Measurements from ENCODE around the gene UTP11.
A peak's percentile ranks its signal among the peaks of the same experiment; 100 is the strongest.

The UTP11 gene

DNA sequence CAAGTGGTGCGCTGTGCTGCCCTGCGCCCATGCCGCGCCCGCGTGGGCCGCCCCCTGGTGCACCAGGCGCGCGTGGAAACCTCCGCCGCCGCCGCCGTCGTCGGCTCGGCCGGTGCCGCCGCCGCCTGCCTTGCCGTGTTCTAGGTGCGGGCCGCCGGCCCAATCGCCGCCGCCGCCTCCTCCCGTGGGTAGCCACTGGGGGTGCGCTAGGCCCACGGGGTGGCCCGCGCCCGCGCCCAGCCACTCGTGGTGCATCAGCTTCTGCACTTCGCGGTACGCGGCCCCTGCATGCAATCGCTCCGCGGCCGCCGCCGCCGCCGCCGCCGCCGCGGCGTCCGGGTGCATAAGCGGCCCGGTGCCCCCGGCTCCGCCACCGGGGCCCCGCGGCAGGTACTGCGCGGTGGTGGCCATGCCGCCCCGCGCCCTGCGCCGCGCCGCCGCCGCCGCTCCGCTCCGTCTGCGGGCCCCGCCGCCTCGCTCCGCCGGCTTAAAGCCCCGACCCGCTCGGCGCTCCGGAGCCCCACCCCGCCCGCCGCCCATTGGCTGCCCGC is 33.9 kb downstream of the UTP11 start, which contains the start of gene POU3F1:
POU3F1 (minus strand) TSS at position 461 of the 551 bp plus-strand sequence; CDS start at position 411, 50 bp downstream.
- TF ChIP-seq, protein P1, sequence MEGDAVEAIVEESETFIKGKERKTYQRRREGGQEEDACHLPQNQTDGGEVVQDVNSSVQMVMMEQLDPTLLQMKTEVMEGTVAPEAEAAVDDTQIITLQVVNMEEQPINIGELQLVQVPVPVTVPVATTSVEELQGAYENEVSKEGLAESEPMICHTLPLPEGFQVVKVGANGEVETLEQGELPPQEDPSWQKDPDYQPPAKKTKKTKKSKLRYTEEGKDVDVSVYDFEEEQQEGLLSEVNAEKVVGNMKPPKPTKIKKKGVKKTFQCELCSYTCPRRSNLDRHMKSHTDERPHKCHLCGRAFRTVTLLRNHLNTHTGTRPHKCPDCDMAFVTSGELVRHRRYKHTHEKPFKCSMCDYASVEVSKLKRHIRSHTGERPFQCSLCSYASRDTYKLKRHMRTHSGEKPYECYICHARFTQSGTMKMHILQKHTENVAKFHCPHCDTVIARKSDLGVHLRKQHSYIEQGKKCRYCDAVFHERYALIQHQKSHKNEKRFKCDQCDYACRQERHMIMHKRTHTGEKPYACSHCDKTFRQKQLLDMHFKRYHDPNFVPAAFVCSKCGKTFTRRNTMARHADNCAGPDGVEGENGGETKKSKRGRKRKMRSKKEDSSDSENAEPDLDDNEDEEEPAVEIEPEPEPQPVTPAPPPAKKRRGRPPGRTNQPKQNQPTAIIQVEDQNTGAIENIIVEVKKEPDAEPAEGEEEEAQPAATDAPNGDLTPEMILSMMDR (IDR thresholded peaks at IDR 0.05; ENCODE audit: borderline replicate concordance, control extremely low read depth, extremely low read depth, insufficient read depth, missing control alignments): no peak
- no peak for DNase-seq (ENCODE audit: low spot score)
- in situ Hi-C loops (cut with MboI; ENCODE audit: low sequenced_read_pairs, unreplicated experiment): loop anchor here (25.0 kb wide), 1 partner anchor 766 kb away; no protein-coding TSS in a partner anchor

DNA sequence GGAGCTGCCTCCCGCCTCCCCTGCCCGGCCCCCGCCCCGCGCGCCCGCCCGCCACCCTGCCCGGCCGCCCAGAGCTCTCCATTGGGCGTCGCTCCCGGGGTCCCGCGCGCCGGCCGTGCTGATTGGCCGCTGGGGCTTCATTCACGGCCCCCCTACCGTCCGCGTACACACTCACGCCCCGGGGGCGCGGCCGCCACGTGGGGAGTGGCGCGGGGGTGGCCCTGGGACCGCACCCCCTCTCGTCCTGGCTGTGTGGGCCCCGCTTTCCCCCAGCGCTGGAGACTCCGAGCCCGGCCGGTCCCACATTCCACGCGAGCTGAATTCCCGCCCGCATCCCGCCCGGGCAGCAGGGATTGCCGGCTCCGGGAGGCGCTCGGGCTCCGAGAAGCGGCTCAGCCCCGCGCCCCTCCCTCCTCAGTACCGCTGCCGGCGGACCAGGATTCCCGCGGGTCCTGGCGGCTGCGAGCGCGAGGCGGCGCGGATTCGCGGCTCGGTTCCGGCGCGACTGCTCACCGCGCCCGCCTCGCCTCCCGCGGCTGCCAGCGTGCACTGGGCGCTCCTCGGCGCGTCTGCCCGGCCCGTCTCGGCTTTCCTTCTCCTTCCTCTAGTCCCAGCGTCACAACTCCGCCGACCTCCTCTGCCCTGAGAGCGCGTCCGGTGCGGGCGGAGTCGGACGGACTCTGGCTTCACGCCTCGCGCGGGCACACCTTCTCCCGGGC is 34.5 kb downstream of the UTP11 start:
- TF ChIP-seq, protein P1 (IDR thresholded peaks at IDR 0.05; ENCODE audit: borderline replicate concordance, control extremely low read depth, extremely low read depth, insufficient read depth, missing control alignments): no peak
- in situ Hi-C loops (cut with MboI; ENCODE audit: low sequenced_read_pairs, unreplicated experiment): loop anchor here (25.0 kb wide), 1 partner anchor 765 kb away; no protein-coding TSS in a partner anchor
- DNase-seq (ENCODE audit: low spot score): peak; percentile 92

DNA sequence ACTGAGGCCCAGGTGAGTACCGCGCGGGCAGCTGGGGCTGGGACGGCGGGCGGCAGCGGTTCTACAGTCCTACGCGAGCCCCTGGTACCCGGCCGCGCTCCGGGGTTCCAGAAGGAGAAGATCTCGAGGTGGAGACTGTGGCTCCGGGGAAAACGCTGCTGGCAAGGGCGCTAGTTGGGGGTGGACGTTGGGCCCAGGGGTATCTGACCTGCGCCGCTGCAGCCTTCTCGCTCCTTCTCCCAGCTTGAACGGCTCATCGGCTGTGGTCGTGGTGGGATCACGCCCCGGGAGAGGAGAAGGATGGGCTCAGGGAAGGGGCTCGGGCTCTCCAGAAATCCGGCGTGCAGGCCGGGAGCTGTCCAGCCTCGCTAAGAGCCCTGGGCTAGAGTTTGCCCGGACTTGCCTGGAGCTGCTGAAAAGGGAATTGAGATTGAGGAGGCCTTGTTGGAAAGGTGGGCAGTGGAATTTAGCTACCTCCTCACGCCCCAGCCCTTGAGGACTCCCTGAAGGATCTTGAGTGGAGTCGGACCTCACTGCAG is 35.1 kb downstream of the UTP11 start:
- DNase-seq (ENCODE audit: low spot score): no peak
- in situ Hi-C loops (cut with MboI; ENCODE audit: low sequenced_read_pairs, unreplicated experiment): loop anchor here (25.0 kb wide), 1 partner anchor 765 kb away; no protein-coding TSS in a partner anchor
- TF ChIP-seq, protein P1 (IDR thresholded peaks at IDR 0.05; ENCODE audit: borderline replicate concordance, control extremely low read depth, extremely low read depth, insufficient read depth, missing control alignments): no peak

DNA sequence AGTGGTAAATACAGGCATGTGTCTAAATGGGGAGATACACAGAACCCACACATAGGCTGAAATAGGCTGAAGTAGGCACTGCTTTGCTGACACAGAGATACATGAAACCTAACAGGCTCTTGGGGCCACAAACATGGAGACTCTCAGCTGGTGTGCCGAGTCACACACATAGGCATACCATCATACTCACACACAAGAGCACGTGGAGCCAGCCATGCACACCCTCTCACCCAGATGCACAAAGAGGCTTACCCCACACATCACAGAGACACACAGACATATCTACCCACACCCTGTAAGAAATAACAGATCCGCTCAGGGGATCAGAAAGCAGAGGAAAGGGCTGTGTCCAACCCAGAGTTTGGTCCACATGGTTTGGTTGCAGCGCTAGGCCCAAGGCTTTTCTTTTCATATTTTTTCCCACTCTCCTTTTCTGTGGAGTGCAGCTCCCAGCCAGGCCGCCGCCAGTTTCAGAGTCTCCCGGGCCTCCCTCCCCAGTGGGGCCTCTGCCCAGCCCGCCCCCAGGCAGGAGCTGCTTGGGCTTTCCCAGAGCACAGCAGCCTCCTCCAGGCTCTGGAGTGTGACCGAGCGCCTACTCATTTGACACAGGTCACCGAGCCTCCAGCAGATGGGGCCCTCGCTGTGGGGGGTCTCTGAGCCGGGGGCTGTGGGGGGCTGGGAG is 38.0 kb downstream of the UTP11 start:
- TF ChIP-seq, protein P1 (IDR thresholded peaks at IDR 0.05; ENCODE audit: borderline replicate concordance, control extremely low read depth, extremely low read depth, insufficient read depth, missing control alignments): no peak
- DNase-seq (ENCODE audit: low spot score): no peak
- in situ Hi-C loops (cut with MboI; ENCODE audit: low sequenced_read_pairs, unreplicated experiment): no loop called here

DNA sequence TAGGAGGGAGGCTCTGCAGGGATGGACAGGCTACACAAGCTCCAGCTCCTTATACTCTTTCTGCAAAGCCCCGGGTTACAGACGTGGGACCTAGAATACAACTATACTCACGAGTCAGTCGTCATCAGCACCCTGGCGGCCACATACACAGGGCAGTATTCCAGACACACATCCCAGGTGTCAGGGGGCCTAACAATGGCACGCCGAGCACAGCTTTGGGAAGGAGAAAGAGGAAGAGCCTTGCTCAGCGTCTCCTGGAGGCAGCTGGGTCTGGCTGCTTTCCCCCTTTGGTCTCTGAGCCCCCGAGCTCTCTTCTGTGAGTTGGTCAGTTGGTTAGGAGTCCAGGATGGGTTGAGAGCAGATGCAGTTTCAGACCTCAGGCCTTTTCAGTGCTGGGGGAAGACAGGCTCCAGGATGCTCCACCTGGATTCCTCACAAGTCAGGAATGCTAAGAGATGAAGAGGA is 38.6 kb downstream of the UTP11 start:
- DNase-seq (ENCODE audit: low spot score): no peak
- in situ Hi-C loops (cut with MboI; ENCODE audit: low sequenced_read_pairs, unreplicated experiment): no loop called here
- TF ChIP-seq, protein P1 (IDR thresholded peaks at IDR 0.05; ENCODE audit: borderline replicate concordance, control extremely low read depth, extremely low read depth, insufficient read depth, missing control alignments): no peak

DNA sequence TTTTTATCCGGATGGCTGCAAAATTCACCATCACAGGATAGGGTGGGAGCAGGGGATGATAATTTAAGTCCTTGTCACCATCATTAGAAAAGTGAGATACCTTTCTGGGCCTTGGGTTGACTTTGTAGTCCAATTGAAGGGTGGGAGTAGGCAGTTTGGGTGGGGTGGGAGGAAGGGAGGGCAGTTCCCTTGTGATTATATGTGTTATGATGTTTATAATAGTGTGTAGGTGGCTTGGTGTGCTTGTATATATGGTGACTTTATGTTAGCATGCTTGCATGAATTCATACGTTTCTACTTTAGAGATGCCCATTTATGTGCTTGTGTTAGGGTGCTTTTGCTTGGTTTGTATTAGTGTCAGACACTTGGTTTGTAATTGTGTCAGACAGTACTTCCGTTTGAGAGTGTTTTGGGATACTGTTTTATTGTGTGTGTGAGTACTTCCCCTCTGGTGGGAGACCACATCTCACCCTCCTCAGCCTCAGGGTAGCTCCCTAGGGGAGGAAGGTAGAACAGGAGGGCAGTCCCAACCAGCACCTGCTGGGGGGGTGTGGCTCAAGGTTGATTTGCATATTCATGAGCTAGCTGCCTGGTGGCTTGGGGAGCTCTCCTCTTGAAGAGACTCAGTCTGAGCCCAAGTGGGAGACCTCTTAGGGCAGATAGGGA is 40.3 kb downstream of the UTP11 start:
- TF ChIP-seq, protein P1 (IDR thresholded peaks at IDR 0.05; ENCODE audit: borderline replicate concordance, control extremely low read depth, extremely low read depth, insufficient read depth, missing control alignments): no peak
- DNase-seq (ENCODE audit: low spot score): no peak
- in situ Hi-C loops (cut with MboI; ENCODE audit: low sequenced_read_pairs, unreplicated experiment): no loop called here

Data from GM13976 (cell line).